B cell (primary cell): Measurements from ENCODE around the gene CCDC9B.

Experiments
- CTCF ChIP-seq: fragments of 200-600 bp; IDR thresholded peaks from one replicate; pipeline ENCODE4 v1.8.0; 2022; ENCODE audit warnings: antibody characterized with exemption, mild to moderate bottlenecking
- EZH2 ChIP-seq: IDR thresholded peaks from 2 replicates; pipeline ENCODE4 v1.6.1; 2012; ENCODE audit warnings: borderline replicate concordance, low read depth, mild to moderate bottlenecking, moderate library complexity, low read length; ENCODE audit not compliant: insufficient read depth, poor library complexity, severe bottlenecking

- no peak for TF ChIP-seq CTCF
- no peak for TF ChIP-seq EZH2
Measured at GRCh38 chr15:40302981-40303380, 37.8 kb downstream of the CCDC9B start.
